Kidney (tissue), 14 donors: Measurements from ENCODE around the gene FCN1. TPM values are rescaled to one million over a fixed set of nuclear protein-coding genes. Genes with fewer than 3 reads are reported as not detected.

Source experiments
- DNase-seq, 5 donors: peaks; one replicate each; pipeline ENCODE4 v3.0.0-alpha.2; 2013 to 2020
- FAIRE-seq: peaks from 2 replicates; lab custom pipeline; 2012; peaks lifted over from hg19 to GRCh38; lab: Jason Lieb, UNC
- H3K27ac ChIP-seq, 2 donors: one replicate each; pipeline ENCODE4 v1.7.0; 2013; ENCODE audit warnings: low read depth in 2 of 2, low read length in 2 of 2, inconsistent platforms in 1 of 2
- H3K27me3 ChIP-seq: one replicate; pipeline ENCODE4 v1.7.1; 2013; ENCODE audit warnings: low read length, inconsistent platforms; ENCODE audit not compliant: control insufficient read depth, insufficient read depth
- H3K36me3 ChIP-seq, 3 donors: one replicate each; pipeline versions ENCODE4 v1.7.0 to v1.7.1; 2013; ENCODE audit warnings: low read length in 3 of 3, control low read depth in 1 of 3, inconsistent platforms in 1 of 3; ENCODE audit not compliant: insufficient read depth in 3 of 3, control insufficient read depth in 2 of 3
- H3K4me1 ChIP-seq, 3 donors: one replicate each; pipeline versions ENCODE4 v1.7.0 to v1.7.1; 2013; ENCODE audit warnings: low read length in 3 of 3, inconsistent platforms in 1 of 3, low read depth in 1 of 3; ENCODE audit not compliant: control insufficient read depth in 2 of 3, insufficient read depth in 2 of 3
- H3K4me3 ChIP-seq, 3 donors: one replicate each; pipeline versions ENCODE4 v1.7.0 to v1.8.1; 2013; ENCODE audit warnings: low read length in 3 of 3, control low read depth in 1 of 3, inconsistent platforms in 1 of 3
- H3K9ac ChIP-seq, 3 donors: one replicate each; pipeline versions ENCODE4 v1.7.0 to v1.7.1; 2013; ENCODE audit warnings: low read length in 3 of 3, control low read depth in 1 of 3, inconsistent platforms in 1 of 3
- H3K9me3 ChIP-seq, 3 donors: one replicate each; pipeline versions ENCODE4 v1.7.0 to v1.7.1; 2013; ENCODE audit warnings: low read length in 3 of 3, control low read depth in 1 of 3, inconsistent platforms in 1 of 3; ENCODE audit not compliant: control insufficient read depth in 2 of 3, insufficient read depth in 1 of 3
- intact Hi-C: fragments of 100-400 bp; cut with DNase I; formaldehyde crosslinking; loops from one replicate; pipeline ENCODE4 v1.11.1; 2022
- polyA plus RNA-seq: library from polyadenylated mRNA; stranded (reverse); fragments of 350-450 nt; fragmentation: Illumina TruSeq; extraction: RNeasy Lipid Tissue Mini Kit (QIAGEN cat#74804); gene quantifications from one replicate; pipeline ENCODE4 v1.2.3, GENCODE V29; 2014; ENCODE audit warnings: low read depth, low replicate concordance; ENCODE audit not compliant: insufficient read depth
- total RNA-seq: library from RNA; stranded (reverse); fragmentation: NEBNext Ultra II Directional; extraction: Animal tissue kit (Norgen Biotek cat#: 25700); gene quantifications from one replicate; pipeline ENCODE4 v1.2.1, GENCODE V29; 2021
- TF ChIP-seq, protein P1 (sequence below): IDR thresholded peaks from 3 replicates; pipeline ENCODE4 v1.5.1; 2012; ENCODE audit warnings: mild to moderate bottlenecking, moderate library complexity, borderline replicate concordance; ENCODE audit not compliant: insufficient read depth; ENCODE audit errors: extremely low read depth
- donor health status: control.
- donor health status: control.
- donor health status: control.
- donor health status: control.
- donor health status: control.
- donor health status: DM: yes; HTN: yes; CAD: no.
- donor health status: Normal renal cell carcinoma (clear cell type).

FCN1 gene
- total and polyA plus RNA-seq, 2 donors from 2014 or later: 3.2 to 13.0 TPM

GRCh38 chr9:134944916-134945315, 27.2 kb upstream of the FCN1 start:
- Histone ChIP-seq H3K9me3 (no peaks in the 10 kb centered on the region), H3K9ac (no peak overlapping the region), H3K27me3 (no peaks in the 10 kb centered on the region), H3K4me3 (no peak overlapping the region), H3K36me3 (no peaks in the 10 kb centered on the region), H3K27ac (no peak overlapping the region), H3K4me1 (no peaks in the 10 kb centered on the region)
- FAIRE-seq: no peak
- DNase-seq: peak in 1 of 5 donors; percentile 38
- intact Hi-C loops: no loop called here
- TF ChIP-seq, protein P1, sequence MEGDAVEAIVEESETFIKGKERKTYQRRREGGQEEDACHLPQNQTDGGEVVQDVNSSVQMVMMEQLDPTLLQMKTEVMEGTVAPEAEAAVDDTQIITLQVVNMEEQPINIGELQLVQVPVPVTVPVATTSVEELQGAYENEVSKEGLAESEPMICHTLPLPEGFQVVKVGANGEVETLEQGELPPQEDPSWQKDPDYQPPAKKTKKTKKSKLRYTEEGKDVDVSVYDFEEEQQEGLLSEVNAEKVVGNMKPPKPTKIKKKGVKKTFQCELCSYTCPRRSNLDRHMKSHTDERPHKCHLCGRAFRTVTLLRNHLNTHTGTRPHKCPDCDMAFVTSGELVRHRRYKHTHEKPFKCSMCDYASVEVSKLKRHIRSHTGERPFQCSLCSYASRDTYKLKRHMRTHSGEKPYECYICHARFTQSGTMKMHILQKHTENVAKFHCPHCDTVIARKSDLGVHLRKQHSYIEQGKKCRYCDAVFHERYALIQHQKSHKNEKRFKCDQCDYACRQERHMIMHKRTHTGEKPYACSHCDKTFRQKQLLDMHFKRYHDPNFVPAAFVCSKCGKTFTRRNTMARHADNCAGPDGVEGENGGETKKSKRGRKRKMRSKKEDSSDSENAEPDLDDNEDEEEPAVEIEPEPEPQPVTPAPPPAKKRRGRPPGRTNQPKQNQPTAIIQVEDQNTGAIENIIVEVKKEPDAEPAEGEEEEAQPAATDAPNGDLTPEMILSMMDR: no peak

DNA sequence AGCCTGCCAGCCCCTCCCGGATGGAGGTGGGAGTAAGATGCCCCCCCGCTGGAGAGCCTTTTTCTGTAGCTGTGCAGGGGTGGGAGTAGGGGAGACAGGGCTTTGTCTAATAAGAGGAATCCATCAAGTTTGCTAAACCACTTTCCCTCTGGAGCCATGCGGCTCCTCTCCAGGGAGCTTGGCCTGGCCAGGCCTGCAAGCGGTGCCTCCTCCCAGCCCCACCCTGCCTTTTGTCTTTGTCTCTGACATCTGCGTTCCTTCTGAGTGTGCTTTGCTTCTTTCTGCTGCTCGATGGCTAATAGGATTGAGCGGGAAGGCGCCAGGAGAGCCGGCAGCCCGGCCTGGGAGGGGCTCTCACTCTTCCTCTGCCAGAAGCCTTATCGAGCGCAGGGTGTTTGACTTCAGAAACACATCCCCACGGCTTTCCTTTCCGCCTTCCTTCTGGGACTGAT, 26.7 kb upstream of the FCN1 start:
- Histone ChIP-seq H3K4me3 (no peak overlapping the region), H3K27me3 (no peaks in the 10 kb centered on the region), H3K9ac (no peak overlapping the region), H3K4me1 (no peaks in the 10 kb centered on the region), H3K36me3 (no peaks in the 10 kb centered on the region), H3K9me3 (no peaks in the 10 kb centered on the region), H3K27ac (no peak overlapping the region)
- TF ChIP-seq, protein P1: no peak
- intact Hi-C loops: no loop called here
- DNase-seq: peak in 2 of 5 donors; percentile 48 to 63
- FAIRE-seq: no peak

GRCh38 chr9:134943836-134944235, 26.1 kb upstream of the FCN1 start:
- Histone ChIP-seq H3K9ac (no peak overlapping the region), H3K27me3 (no peaks in the 10 kb centered on the region), H3K36me3 (no peaks in the 10 kb centered on the region), H3K4me3 (no peak overlapping the region), H3K27ac (no peak overlapping the region), H3K9me3 (no peaks in the 10 kb centered on the region), H3K4me1 (no peaks in the 10 kb centered on the region)
- FAIRE-seq (no peak), DNase-seq (peak in 1 of 5 donors; percentile 39)
- intact Hi-C loops: no loop called here
- TF ChIP-seq, protein P1: no peak

DNA sequence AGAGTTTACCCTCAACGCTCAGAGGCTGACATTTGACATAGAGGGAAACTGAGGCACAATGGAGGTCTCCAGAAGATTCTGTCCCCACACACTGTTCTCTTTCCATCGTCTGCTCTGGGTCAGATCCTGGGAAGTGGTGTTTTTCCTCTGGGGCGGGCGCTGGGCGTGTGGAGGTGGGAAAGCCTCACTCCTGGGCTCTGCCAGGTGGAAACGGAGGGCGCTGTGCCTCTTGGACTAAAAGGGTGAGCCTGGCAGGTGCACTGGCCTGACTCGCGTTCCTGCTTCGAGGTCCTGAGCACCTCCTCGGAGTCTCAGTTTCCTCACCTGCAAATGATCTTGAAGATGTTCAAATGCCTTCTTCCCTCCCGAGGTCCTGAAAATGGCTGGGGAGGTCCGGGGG, 25.7 kb upstream of the FCN1 start:
- no peak overlapping the region for H3K4me3 ChIP-seq
- H3K9ac ChIP-seq: no peak overlapping the region
- TF ChIP-seq, protein P1: no peak
- H3K27ac ChIP-seq: no peak overlapping the region
- DNase-seq: peak in 1 of 5 donors; percentile 33
- intact Hi-C loops: no loop called here
- no peaks in the 10 kb centered on the region for H3K4me1 ChIP-seq
- no peaks in the 10 kb centered on the region for H3K36me3 ChIP-seq
- no peaks in the 10 kb centered on the region for H3K9me3 ChIP-seq
- no peaks in the 10 kb centered on the region for H3K27me3 ChIP-seq
- no peak for FAIRE-seq
